Endothelial cell (in vitro differentiated cells): Measurements from ENCODE around the gene CENATAC. TPM values are rescaled to one million over a fixed set of nuclear protein-coding genes. Genes with fewer than 3 reads are reported as not detected.

Experiments
- DNase-seq: peaks from one replicate; pipeline ENCODE4 v3.0.0; 2021; ENCODE audit warnings: low spot score
- H3K27ac Mint-ChIP-seq: one replicate; pipeline ENCODE4 v1.8.0; 2021; ENCODE audit warnings: mixed read lengths, inconsistent platforms; ENCODE audit not compliant: unreplicated experiment
- H3K27me3 Mint-ChIP-seq: one replicate; pipeline ENCODE4 v1.8.0; 2021; ENCODE audit warnings: mild to moderate bottlenecking, moderate library complexity, mixed read lengths, inconsistent platforms; ENCODE audit not compliant: unreplicated experiment
- H3K36me3 Mint-ChIP-seq: one replicate; pipeline ENCODE4 v1.8.0; 2021; ENCODE audit warnings: mild to moderate bottlenecking, low read depth, mixed read lengths, inconsistent platforms; ENCODE audit not compliant: unreplicated experiment
- H3K4me1 Mint-ChIP-seq: one replicate; pipeline ENCODE4 v1.8.0; 2021; ENCODE audit warnings: mild to moderate bottlenecking, mixed read lengths, inconsistent platforms; ENCODE audit not compliant: unreplicated experiment
- H3K4me3 Mint-ChIP-seq: one replicate; pipeline ENCODE4 v1.8.0; 2021; ENCODE audit warnings: mild to moderate bottlenecking, mixed read lengths, inconsistent platforms; ENCODE audit not compliant: unreplicated experiment
- H3K9me3 Mint-ChIP-seq: one replicate; pipeline ENCODE4 v1.8.0; 2021; ENCODE audit warnings: mixed read lengths, inconsistent platforms; ENCODE audit not compliant: unreplicated experiment
- total RNA-seq: library from RNA; stranded (reverse); fragmentation: NEBNext Ultra II Directional; extraction: Animal tissue kit (Norgen Biotek cat#: 25700); gene quantifications from one replicate; pipeline ENCODE4 v1.2.1, GENCODE V29; 2021; ENCODE audit not compliant: unreplicated experiment
- TF ChIP-seq, protein P1 (sequence below): fragments of 200-600 bp; sonication (generic); IDR thresholded peaks from one replicate; pipeline ENCODE4 v1.5.0; 2021; ENCODE audit warnings: antibody characterized with exemption; ENCODE audit not compliant: unreplicated experiment

The CENATAC gene
- total RNA-seq, 1 donor from 2014 or later: 34.7 TPM

DNA sequence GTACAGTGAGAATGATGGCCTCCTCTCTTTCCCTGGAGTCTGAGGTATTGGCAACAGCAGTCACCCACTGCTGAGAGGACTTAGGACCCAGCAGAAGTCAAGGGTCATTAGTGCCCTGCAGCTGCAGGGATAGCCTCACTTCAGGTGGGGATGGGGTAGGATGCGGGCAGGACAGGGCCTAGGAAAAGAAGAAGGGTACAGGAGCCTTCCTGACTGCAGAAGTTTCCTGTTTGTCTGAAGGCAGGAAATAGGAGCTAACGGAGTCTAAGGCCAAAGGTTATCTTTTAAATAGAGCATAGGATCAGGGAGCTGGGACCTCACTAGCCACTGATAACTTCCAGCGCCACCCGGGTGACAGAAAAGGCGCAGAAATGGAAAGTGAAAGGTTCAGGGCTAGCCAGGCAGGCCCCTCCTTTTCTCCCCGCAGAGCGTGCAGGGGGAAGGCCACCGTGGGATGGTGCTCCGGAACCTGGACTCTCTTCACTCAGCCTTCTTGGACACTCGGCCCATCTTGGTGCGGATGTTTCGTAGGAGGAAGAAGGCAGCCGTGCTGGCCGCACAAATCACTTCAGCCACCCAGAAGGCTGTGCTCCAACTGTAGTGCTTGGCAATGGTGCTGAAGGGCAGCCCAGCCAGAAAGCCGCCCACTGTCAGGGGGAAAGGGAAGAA is 26.6 kb downstream of the CENATAC start:
- Mint-ChIP-seq H3K36me3 (peaks cover 29% of the 10 kb centered on the region), H3K4me1 (peaks cover 37% of the 10 kb centered on the region), H3K4me3 (peak overlapping the region; percentile 56), H3K9me3 (no peaks in the 10 kb centered on the region), H3K27ac (peak overlapping the region; percentile 22), H3K27me3 (peaks cover 1% of the 10 kb centered on the region)
- DNase-seq: no peak
- TF ChIP-seq, protein P1, sequence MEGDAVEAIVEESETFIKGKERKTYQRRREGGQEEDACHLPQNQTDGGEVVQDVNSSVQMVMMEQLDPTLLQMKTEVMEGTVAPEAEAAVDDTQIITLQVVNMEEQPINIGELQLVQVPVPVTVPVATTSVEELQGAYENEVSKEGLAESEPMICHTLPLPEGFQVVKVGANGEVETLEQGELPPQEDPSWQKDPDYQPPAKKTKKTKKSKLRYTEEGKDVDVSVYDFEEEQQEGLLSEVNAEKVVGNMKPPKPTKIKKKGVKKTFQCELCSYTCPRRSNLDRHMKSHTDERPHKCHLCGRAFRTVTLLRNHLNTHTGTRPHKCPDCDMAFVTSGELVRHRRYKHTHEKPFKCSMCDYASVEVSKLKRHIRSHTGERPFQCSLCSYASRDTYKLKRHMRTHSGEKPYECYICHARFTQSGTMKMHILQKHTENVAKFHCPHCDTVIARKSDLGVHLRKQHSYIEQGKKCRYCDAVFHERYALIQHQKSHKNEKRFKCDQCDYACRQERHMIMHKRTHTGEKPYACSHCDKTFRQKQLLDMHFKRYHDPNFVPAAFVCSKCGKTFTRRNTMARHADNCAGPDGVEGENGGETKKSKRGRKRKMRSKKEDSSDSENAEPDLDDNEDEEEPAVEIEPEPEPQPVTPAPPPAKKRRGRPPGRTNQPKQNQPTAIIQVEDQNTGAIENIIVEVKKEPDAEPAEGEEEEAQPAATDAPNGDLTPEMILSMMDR: no peak

- Mint-ChIP-seq H3K27me3 (peaks cover 1% of the 10 kb centered on the region), H3K27ac (no peak overlapping the region), H3K4me1 (peaks cover 36% of the 10 kb centered on the region), H3K9me3 (no peaks in the 10 kb centered on the region), H3K36me3 (peaks cover 24% of the 10 kb centered on the region), H3K4me3 (peak overlapping the region; percentile 17)
- DNase-seq: no peak
- TF ChIP-seq, protein P1: no peak
Measured at GRCh38 chr11:119025099-119025473, 27.1 kb downstream of the CENATAC start.

DNA sequence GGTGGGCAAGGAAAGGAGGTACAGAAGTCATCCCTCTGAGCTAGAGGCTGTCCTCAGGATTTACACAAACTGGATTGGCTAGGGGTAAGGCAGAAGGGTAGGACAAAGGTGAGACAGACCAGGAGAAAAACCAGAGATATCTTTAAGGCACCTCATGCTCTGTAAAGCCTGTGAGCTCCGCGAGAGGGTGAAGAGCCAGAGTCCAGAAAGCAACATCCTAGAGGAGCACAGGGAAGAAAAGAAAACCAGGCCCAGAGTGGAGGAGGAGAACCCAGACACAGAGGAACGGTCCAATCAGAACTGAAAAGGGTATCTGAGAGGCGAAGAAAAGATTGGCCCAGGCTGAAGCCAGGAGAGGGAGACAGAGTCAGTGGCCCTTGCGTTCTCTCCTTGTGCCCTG is 27.6 kb downstream of the CENATAC start:
- H3K9me3 Mint-ChIP-seq: no peaks in the 10 kb centered on the region
- H3K27ac Mint-ChIP-seq: no peak overlapping the region
- peaks cover 35% of the 10 kb centered on the region for H3K4me1 Mint-ChIP-seq
- no peak for DNase-seq
- peaks cover 23% of the 10 kb centered on the region for H3K36me3 Mint-ChIP-seq
- TF ChIP-seq, protein P1: no peak
- H3K4me3 Mint-ChIP-seq: peak overlapping the region; percentile 17
- H3K27me3 Mint-ChIP-seq: peaks cover 1% of the 10 kb centered on the region

DNA sequence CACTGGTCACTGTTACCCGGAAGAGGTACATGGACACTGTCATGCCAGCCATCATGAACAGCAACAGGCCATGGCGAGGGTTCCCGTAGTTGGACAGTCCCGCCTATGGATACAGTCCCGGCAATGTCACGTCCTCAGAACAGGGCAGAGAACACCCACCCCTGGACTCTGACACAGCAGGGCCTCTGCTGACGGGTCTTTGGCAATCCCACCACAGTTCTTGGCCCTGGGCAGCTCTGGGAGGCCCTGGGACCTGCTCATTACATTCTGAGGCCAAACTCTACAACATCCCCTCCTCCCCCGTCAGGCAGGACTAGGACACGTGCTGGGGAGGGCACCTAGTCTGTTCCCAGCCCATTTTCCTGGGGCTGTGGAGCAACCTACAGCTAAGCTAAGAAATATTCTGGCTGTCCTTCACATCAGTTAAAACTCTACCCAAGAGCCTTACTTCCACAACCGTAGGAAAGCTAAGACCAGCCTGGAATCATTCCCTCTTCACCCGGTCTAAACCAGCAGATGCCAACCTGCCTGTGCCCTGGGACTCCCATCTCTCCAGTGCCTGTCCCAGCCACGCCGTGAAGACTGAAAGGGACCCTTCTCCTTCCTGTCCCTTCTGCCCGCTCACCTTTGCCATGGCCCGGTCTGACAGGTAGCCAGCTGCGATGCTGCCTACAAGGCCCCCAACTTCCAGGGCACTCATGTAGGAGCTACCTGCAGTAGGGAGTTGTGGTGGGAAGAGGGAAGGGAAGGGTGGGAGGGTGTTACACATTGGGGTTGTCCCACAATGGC is 28.2 kb downstream of the CENATAC start:
- Mint-ChIP-seq H3K36me3 (peaks cover 23% of the 10 kb centered on the region), H3K9me3 (no peaks in the 10 kb centered on the region), H3K4me1 (peaks cover 35% of the 10 kb centered on the region), H3K4me3 (no peak overlapping the region), H3K27me3 (peaks cover 2% of the 10 kb centered on the region), H3K27ac (no peak overlapping the region)
- no peak for DNase-seq
- TF ChIP-seq, protein P1: no peak

DNA sequence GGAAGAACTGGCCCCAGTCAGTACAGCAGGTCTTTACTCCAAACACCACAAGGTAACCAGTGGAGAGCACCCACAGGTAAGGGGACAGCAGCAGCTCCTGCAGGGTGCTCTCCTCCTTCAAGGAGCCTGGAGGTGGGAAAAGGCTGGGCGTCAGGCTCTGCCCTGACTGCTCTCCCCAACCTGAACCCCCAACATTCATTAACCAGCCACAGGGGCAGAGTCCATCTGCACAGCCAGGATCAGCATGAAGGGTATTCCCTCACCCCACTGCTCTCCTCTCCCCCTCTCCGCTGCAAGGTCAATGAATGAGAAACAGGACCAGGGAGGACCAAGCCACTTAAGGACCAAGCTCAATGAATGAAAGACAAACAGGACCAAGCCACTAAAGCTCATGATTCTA is 29.0 kb downstream of the CENATAC start:
- peaks cover 3% of the 10 kb centered on the region for H3K27me3 Mint-ChIP-seq
- no peaks in the 10 kb centered on the region for H3K9me3 Mint-ChIP-seq
- H3K27ac Mint-ChIP-seq: no peak overlapping the region
- TF ChIP-seq, protein P1: no peak
- no peak overlapping the region for H3K4me3 Mint-ChIP-seq
- H3K4me1 Mint-ChIP-seq: peaks cover 35% of the 10 kb centered on the region
- no peak for DNase-seq
- H3K36me3 Mint-ChIP-seq: peaks cover 23% of the 10 kb centered on the region
